SK-N-SH treated with all-trans-retinoic acid at 6 μM for 48 hours (cell line): ENCODE measurements around the gene PDE9A.

ENCODE experiments used
- ESRRG ChIP-seq: fragments of 250-450 bp; sonication (Bioruptor Pico); IDR thresholded peaks from 2 replicates; pipeline ENCODE4 v1.6.1; 2021; ENCODE audit warnings: mild to moderate bottlenecking
- PPARA ChIP-seq: fragments of 250-450 bp; sonication (Bioruptor Pico); IDR thresholded peaks from 2 replicates; pipeline ENCODE4 v1.5.0; 2020; ENCODE audit warnings: mild to moderate bottlenecking, borderline replicate concordance
- ZNF565 ChIP-seq: fragments of 450-650 bp; formaldehyde crosslinking; conservative IDR thresholded peaks from 2 replicates; pipeline ENCODE4 v1.5.0; 2020; ENCODE audit warnings: low read depth, mild to moderate bottlenecking, moderate library complexity

- TF ChIP-seq ESRRG (CRISPR knock-in tag) (no peak), PPARA (CRISPR knock-in tag) (no peak), ZNF565 (CRISPR knock-in tag) (no peak)
Observed at GRCh38 chr21:42632336-42632751, 21.1 kb upstream of the PDE9A start.
